ENCODE data around the gene CAPNS2.

DNA sequence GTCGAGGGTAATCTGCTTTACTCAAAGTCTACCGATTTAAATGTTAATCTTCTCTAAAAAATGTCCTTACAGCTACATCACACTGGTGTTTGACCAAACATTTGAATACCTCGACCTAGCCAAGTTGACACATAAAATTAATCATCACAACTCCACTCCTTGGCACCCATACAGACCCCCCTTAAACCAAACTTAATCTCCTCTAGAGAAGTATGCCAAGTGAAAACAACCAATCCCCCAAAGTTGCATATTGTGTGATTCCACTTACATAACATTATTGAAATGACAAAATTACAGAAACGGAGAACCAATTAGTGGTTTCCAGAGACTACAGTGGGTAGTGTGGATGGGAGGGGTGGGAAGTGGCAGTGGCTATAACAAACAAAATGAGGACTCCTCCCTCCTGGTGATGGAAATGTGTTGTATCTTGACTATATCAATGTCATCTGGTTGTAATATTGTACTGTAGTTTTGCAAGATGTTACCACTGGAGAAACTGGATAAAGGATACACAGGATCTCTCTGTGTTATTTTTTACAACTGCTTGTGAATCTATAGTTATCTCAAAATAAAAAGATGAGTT lies 39.4 kb downstream of the CAPNS2 start:
- TF ChIP-seq, protein P1, sequence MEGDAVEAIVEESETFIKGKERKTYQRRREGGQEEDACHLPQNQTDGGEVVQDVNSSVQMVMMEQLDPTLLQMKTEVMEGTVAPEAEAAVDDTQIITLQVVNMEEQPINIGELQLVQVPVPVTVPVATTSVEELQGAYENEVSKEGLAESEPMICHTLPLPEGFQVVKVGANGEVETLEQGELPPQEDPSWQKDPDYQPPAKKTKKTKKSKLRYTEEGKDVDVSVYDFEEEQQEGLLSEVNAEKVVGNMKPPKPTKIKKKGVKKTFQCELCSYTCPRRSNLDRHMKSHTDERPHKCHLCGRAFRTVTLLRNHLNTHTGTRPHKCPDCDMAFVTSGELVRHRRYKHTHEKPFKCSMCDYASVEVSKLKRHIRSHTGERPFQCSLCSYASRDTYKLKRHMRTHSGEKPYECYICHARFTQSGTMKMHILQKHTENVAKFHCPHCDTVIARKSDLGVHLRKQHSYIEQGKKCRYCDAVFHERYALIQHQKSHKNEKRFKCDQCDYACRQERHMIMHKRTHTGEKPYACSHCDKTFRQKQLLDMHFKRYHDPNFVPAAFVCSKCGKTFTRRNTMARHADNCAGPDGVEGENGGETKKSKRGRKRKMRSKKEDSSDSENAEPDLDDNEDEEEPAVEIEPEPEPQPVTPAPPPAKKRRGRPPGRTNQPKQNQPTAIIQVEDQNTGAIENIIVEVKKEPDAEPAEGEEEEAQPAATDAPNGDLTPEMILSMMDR (IDR thresholded peaks at IDR 0.05; ENCODE audit: insufficient read depth, low read length), result no peak
- no peak for TF ChIP-seq POLR2AphosphoS5 (IDR thresholded peaks at IDR 0.05; ENCODE audit: low read depth)
- no peak for TF ChIP-seq SPI1 (IDR thresholded peaks at IDR 0.05; ENCODE audit: borderline replicate concordance, low read depth)
- TF ChIP-seq, protein P2, sequence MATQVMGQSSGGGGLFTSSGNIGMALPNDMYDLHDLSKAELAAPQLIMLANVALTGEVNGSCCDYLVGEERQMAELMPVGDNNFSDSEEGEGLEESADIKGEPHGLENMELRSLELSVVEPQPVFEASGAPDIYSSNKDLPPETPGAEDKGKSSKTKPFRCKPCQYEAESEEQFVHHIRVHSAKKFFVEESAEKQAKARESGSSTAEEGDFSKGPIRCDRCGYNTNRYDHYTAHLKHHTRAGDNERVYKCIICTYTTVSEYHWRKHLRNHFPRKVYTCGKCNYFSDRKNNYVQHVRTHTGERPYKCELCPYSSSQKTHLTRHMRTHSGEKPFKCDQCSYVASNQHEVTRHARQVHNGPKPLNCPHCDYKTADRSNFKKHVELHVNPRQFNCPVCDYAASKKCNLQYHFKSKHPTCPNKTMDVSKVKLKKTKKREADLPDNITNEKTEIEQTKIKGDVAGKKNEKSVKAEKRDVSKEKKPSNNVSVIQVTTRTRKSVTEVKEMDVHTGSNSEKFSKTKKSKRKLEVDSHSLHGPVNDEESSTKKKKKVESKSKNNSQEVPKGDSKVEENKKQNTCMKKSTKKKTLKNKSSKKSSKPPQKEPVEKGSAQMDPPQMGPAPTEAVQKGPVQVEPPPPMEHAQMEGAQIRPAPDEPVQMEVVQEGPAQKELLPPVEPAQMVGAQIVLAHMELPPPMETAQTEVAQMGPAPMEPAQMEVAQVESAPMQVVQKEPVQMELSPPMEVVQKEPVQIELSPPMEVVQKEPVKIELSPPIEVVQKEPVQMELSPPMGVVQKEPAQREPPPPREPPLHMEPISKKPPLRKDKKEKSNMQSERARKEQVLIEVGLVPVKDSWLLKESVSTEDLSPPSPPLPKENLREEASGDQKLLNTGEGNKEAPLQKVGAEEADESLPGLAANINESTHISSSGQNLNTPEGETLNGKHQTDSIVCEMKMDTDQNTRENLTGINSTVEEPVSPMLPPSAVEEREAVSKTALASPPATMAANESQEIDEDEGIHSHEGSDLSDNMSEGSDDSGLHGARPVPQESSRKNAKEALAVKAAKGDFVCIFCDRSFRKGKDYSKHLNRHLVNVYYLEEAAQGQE (IDR thresholded peaks at IDR 0.05; ENCODE audit: insufficient replicate concordance, low read depth), result no peak
- TF ChIP-seq GABPA (IDR thresholded peaks at IDR 0.05; ENCODE audit: low read depth), result no peak
